Caki2 (cell line): ENCODE results near the gene NCAM1. TPM values are rescaled to one million over a fixed set of nuclear protein-coding genes. Genes with fewer than 3 reads are reported as not detected.

Experiments
- DNase-seq: peaks from one replicate; pipeline ENCODE4 v3.0.0-alpha.2; 2015; ENCODE audit warnings: low read depth
- in situ Hi-C: cut with HindIII; loops from 2 replicates; pipeline ENCODE4 v1.10.0; 2016; ENCODE audit warnings: low sequenced_read_pairs, low pct_unique_long_range_greater_than_20kb, mixed read lengths
- total RNA-seq: library from RNA; depleted of rRNA; stranded (reverse); fragments of >200 nt; shearing (Covaris generic); gene quantifications from 2 replicates; pipeline ENCODE4 v1.2.3, GENCODE V29; 2014; ENCODE audit warnings: low replicate concordance

NCAM1 gene
- total RNA-seq, 1 experiment from 2014 or later: 7.5 TPM

GRCh38 chr11:112965656-112966055, 4.4 kb downstream of the NCAM1 start:
- no peak for DNase-seq
- in situ Hi-C loops: no loop called here

- DNase-seq: no peak
- in situ Hi-C loops: no loop called here
These were observed 5.3 kb downstream of the NCAM1 start for GRCh38 chr11:112966561-112966960.

- in situ Hi-C loops: no loop called here
These were observed 5.9 kb downstream of the NCAM1 start for GRCh38 chr11:112967082-112967481.

GRCh38 chr11:112968941-112969713, 7.9 kb downstream of the NCAM1 start:
- in situ Hi-C loops: no loop called here
- no peak for DNase-seq

More at GRCh38 chr11:112967082-112967481, 5.9 kb downstream of the NCAM1 start:
- no peak for DNase-seq

- DNase-seq: no peak
- in situ Hi-C loops: no loop called here
These were observed 10.0 kb downstream of the NCAM1 start for GRCh38 chr11:112971195-112971594.

- in situ Hi-C loops: no loop called here
- no peak for DNase-seq
These were observed 10.6 kb downstream of the NCAM1 start for GRCh38 chr11:112971827-112972226.

- in situ Hi-C loops: no loop called here
- no peak for DNase-seq
These were observed 11.4 kb downstream of the NCAM1 start for GRCh38 chr11:112972399-112973145.

- in situ Hi-C loops: no loop called here
- DNase-seq: no peak
These were observed 13.8 kb downstream of the NCAM1 start for GRCh38 chr11:112975051-112975450.

GRCh38 chr11:112975493-112975892, 14.3 kb downstream of the NCAM1 start:
- DNase-seq: no peak
- in situ Hi-C loops: no loop called here

- no peak for DNase-seq
- in situ Hi-C loops: no loop called here
These were observed 16.5 kb downstream of the NCAM1 start for GRCh38 chr11:112977755-112978154.

GRCh38 chr11:112983887-112984286, 22.7 kb downstream of the NCAM1 start:
- in situ Hi-C loops: no loop called here
- DNase-seq: no peak

GRCh38 chr11:112989198-112989597, 28.0 kb downstream of the NCAM1 start:
- in situ Hi-C loops: no loop called here
- DNase-seq: no peak

- no peak for DNase-seq
- in situ Hi-C loops: no loop called here
These were observed 32.6 kb downstream of the NCAM1 start for GRCh38 chr11:112993808-112994207.

- no peak for DNase-seq
- in situ Hi-C loops: no loop called here
These were observed 34.3 kb downstream of the NCAM1 start for GRCh38 chr11:112995423-112996090.

GRCh38 chr11:112996994-112997393, 35.8 kb downstream of the NCAM1 start:
- no peak for DNase-seq
- in situ Hi-C loops: no loop called here

GRCh38 chr11:112997857-112998466, 36.7 kb downstream of the NCAM1 start:
- in situ Hi-C loops: no loop called here
- DNase-seq: no peak

GRCh38 chr11:112999520-112999919, 38.3 kb downstream of the NCAM1 start:
- DNase-seq: no peak
- in situ Hi-C loops: no loop called here

- in situ Hi-C loops: no loop called here
- no peak for DNase-seq
These were observed 40.5 kb downstream of the NCAM1 start for GRCh38 chr11:113001709-113002108.
